Stimulated activated CD4-positive, alpha-beta T cell treated with anti-CD3 and anti-CD28 coated beads, Interleukin-2, amount 100 ng/mL, for 48 hours (primary cell): ENCODE measurements around the gene VTI1B.

Experiments used
- DNase-seq, 2 donors: peaks; one replicate each; pipeline ENCODE4 v3.0.0-alpha.2; 2020

VTI1B gene

GRCh38 chr14:67675219-67675582, 769 bp upstream of the VTI1B start:
- no peak for DNase-seq

GRCh38 chr14:67674139-67674479, 323 bp downstream of the VTI1B start:
- peak; percentile 40 to 41 for DNase-seq

- no peak for DNase-seq
Observed at GRCh38 chr14:67673451-67673850, 981 bp downstream of the VTI1B start.

- no peak for DNase-seq
Observed at GRCh38 chr14:67668559-67668958, 5.9 kb downstream of the VTI1B start.

GRCh38 chr14:67666750-67667449, 7.5 kb downstream of the VTI1B start:
- DNase-seq: no peak

- no peak for DNase-seq
Observed at GRCh38 chr14:67665868-67666267, 8.6 kb downstream of the VTI1B start.

GRCh38 chr14:67663633-67664032, 10.8 kb downstream of the VTI1B start:
- no peak for DNase-seq

GRCh38 chr14:67653651-67654280, 20.7 kb downstream of the VTI1B start:
- no peak for DNase-seq

GRCh38 chr14:67652189-67652588, 22.2 kb downstream of the VTI1B start:
- no peak for DNase-seq

GRCh38 chr14:67650694-67651093, 23.7 kb downstream of the VTI1B start:
- no peak for DNase-seq

GRCh38 chr14:67650151-67650550, 24.3 kb downstream of the VTI1B start:
- no peak for DNase-seq

- no peak for DNase-seq
Observed at GRCh38 chr14:67646131-67646530, 28.3 kb downstream of the VTI1B start.

- no peak for DNase-seq
Observed at GRCh38 chr14:67645414-67645813, 29.0 kb downstream of the VTI1B start.

GRCh38 chr14:67644428-67644827, 30.0 kb downstream of the VTI1B start:
- no peak for DNase-seq

GRCh38 chr14:67643713-67644112, 30.7 kb downstream of the VTI1B start:
- DNase-seq: no peak

- DNase-seq: no peak
Observed at GRCh38 chr14:67641902-67642749, 32.3 kb downstream of the VTI1B start.

GRCh38 chr14:67641480-67641879, 33.0 kb downstream of the VTI1B start:
- no peak for DNase-seq

GRCh38 chr14:67638642-67639041, 35.8 kb downstream of the VTI1B start:
- no peak for DNase-seq

- no peak for DNase-seq
Observed at GRCh38 chr14:67636361-67636919, 38.0 kb downstream of the VTI1B start.

- DNase-seq: no peak
Observed at GRCh38 chr14:67633451-67634147, 40.8 kb downstream of the VTI1B start.

GRCh38 chr14:67630938-67631337, 43.5 kb downstream of the VTI1B start:
- DNase-seq: no peak

- DNase-seq: no peak
Observed at GRCh38 chr14:67630186-67630585, 44.2 kb downstream of the VTI1B start.

GRCh38 chr14:67627519-67627918, 46.9 kb downstream of the VTI1B start:
- DNase-seq: no peak
